Activated CD4-positive, alpha-beta T cell treated with anti-CD3 and anti-CD28 coated beads, Interleukin-2, Interleukin-6, amounts not matched to agents 100 ng/mL and 50 ng/mL, durations not matched to agents 16 hours and 8 hours (primary cell): ENCODE results near the gene ORM2.

Experiments
- DNase-seq: peaks from one replicate; pipeline ENCODE4 v3.0.0-alpha.2; 2020

The ORM2 gene

DNA sequence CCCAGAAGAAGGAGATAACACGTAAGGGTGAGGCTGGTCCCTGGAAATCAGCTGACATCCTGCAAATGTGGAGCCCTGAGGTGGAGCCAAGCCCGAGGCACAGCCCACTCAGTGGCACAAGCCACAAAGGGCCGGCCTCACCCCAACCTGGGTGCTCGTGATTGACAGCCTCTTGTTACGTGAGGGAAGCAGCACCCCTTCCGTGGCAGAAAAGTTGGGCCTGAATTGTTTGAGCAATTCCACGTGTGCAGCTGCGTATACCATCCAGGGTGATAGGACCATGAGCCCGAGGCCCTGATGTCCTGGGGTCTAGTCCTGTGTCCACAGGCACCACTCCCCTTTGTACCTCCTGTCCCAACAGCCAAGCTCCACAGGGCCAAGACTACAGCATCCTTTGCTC lies 4.8 kb downstream of the ORM2 start:
- no peak for DNase-seq

DNA sequence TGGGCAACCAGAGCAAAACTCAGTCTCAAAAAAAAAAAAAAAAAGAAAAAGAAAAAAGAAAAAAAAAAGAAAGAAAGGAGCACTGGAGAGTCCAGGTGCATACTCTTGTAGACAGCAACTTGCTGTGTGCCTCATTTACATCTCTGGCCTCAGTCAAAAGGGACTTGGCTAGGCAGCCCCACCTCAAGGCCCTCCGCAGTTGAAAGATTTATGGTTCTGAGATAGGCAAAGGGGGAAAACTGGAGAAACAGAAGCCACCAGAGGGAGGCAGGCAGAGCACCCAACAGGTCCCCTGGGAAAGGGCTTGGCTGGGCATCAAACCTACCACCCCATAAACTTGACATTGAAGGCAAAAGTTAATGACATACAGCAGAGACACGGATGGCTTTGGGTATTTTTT lies 6.1 kb downstream of the ORM2 start:
- no peak for DNase-seq

DNA sequence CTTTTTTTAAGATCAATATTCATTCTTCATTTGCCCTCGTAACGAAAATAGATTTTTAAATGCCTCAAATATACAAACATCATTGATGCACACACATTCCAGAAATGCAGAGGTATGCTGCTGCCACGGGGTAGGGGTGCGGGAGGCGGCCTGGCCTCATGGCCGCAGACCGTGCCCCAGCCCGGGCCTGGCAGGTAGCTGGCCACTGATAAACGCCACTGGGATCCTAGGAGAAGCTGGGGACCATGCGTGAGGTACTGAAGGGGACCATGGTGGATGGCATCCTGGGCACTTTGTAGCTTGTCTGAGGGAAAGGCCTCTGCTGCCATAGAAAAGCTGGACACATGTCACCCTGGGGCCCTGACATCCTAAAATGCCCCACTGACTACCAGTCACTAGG lies 6.5 kb downstream of the ORM2 start:
- DNase-seq = no peak

DNA sequence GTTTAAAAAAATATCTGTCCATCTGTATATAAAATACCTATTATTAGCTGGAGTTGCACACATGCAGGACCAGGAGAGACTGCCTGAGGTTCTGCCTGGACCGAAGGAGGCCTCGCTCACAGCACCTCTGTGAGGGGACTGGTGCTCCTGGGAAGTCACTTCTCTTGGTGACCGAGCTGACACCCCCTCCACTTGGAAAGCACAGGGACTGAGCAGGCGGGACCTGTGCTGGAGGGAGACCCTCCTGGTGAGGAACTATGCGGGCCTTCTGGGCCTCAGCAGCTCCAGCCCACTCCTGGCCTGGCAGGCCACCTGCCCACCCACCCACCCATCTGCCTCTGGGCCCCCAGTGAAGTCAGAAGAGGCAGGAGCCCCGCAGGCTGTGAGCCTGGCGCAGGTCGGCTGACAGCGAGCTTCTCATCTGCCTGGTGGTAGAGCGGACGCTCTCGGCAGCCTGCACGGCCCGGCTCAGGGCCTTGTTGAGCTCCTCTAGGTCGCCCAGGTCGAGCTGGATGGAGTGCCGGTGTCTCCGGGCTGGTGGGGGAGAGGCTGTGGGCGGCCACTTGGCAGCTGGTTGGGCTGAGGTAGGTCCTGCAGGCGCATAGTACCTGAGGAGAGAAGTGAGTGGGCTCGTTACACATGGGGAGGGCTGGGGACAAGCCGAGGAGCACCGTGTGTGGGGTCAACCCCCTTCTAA lies 7.2 kb downstream of the ORM2 start:
- DNase-seq = no peak

- DNase-seq = no peak
These were observed 8.5 kb downstream of the ORM2 start for GRCh38 chr9:114338187-114338586.

DNA sequence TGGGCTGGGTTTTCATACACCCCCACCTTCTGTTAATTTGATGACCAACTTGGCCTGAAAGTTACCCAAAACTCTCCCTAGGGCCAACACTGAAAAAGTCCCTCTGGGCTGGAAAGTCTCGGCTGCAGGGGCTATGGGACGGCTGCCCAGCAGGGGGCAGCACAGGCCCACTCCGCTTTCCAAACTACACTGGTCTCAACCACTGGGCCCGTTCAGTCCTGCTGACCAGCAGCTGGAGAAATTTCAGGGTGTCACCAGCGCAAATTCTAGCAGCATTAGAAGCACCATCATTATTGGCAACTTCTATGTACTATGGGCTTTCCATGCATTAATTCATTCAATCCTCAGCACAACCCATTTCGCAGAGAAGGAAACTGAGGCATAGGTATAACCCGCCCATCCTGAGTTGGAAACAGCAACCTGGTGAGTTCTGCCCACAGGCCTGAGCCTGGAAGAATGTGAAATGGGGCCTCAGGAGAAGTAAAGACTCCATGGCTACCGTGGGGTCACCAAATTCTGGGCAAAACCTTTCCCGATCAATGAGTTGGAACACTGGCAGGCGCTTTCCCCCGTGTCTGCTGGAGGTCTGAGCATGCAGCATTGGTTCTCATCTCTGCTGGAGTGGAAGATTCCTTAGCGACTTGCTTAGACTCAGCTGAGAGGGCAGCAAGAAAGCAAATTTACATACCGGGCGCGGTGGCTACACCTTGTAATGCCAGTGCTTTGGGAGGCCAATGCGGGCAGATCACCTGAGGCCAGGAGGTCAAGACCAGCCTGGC lies 9.7 kb downstream of the ORM2 start:
- DNase-seq = peak; percentile 63

- no peak for DNase-seq
These were observed 11.6 kb downstream of the ORM2 start for GRCh38 chr9:114341152-114341830.

- no peak for DNase-seq
These were observed 12.3 kb downstream of the ORM2 start for GRCh38 chr9:114341991-114342390.

GRCh38 chr9:114342755-114343440 lies 13.2 kb downstream of the ORM2 start:
- DNase-seq = no peak

- DNase-seq = no peak
These were observed 14.0 kb downstream of the ORM2 start for GRCh38 chr9:114343471-114344187.

DNA sequence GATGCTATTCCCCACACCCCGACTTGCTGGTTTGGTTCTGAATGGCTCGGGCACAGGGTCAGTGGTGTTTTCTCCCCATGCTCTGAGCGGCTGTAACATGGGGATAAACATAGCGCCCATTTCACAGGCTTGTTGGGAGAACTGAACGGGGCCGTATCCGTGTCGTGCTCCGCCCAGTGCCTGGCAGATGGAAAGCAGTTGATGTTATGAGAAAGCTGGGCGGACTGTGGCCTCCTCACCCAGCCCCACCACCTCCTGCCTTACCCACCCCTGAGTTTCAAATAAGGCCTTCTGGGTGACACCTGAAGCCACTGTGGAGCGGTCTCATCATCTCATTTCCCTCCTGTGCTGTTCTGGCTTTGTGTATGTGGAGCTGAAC lies 14.5 kb downstream of the ORM2 start:
- DNase-seq = no peak

- DNase-seq = no peak
These were observed 15.0 kb downstream of the ORM2 start for GRCh38 chr9:114344692-114345091.

DNA sequence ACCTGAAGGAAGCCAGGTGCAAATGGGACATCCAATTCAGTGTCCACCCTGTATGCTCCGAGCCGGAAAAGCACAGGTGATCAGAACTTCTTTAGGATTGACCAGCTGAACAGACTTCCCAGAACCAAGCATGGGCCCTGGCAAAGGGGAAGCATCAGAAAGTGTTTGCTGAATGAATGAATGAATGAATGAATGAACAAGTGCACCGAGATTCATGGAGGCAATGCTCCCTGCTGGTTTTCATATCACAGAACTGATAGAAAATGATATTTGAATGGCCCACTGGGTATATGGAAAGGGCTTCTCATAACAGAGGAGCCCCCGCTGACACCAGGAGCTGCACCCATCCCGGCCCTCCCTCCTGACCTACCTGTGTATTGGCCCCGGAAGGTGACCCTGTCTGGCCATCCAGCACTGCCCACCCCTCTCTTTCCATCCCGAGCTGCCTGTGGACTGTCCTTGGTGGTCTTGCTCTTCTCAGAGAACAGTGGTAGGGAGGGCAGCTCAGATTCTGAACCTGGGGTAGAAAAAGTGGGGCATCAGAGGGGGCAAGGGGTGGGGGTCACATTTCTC lies 15.9 kb downstream of the ORM2 start:
- no peak for DNase-seq

GRCh38 chr9:114346146-114346545 lies 16.5 kb downstream of the ORM2 start:
- no peak for DNase-seq

DNA sequence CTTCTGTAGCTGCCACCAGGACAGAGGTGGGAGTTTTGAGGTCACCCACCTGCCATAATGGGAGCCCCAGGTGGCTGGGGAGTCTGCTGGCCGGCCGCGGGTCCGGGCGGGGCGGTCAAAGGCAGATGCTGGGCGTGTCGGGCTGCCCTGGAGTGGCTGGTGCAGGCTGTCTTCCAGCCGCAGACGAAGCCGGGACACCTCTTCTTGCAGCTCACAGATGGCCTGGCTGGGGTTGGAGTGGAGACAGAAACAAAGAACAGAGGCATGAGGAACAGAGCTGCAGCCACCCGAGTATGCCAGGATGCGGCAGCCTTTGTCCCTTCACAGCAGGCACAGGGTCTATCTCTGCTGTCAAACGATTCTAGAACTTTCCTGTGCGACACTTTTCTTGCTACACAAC lies 18.0 kb downstream of the ORM2 start:
- no peak for DNase-seq

DNA sequence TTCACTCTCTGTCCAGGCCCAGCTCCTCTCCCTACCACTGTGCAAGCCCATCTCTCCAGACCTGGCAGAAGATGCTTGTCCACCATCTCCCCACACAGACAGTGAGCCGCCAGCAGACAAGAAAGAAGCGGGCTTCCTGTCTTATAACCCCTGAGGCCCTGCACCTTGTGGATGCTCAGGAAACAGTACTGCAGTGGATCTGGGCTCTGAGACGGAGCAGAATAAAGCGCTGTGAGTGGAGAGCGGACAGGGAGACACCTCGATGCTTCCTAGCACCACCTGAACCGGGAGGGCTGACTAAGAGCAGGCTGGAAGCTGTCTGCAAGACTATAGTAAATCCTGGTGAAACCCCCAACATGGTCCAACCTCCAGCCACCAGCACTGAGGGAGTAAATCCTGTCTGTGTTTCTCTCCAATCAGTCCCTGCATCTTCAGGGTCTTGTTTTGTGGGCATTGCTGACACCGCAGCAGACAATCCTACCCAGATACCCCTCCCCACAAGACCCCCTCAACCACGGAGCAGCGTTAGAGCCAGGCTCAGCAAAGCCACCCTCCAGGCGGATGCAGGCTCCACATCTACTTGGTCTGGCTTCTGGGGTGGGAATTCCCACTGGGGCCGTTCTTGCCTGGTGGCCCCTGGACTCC lies 18.7 kb downstream of the ORM2 start:
- no peak for DNase-seq

- peak; percentile 92 for DNase-seq
These were observed 19.3 kb downstream of the ORM2 start for GRCh38 chr9:114348906-114349482.

- no peak for DNase-seq
These were observed 20.2 kb downstream of the ORM2 start for GRCh38 chr9:114349713-114350480.

DNA sequence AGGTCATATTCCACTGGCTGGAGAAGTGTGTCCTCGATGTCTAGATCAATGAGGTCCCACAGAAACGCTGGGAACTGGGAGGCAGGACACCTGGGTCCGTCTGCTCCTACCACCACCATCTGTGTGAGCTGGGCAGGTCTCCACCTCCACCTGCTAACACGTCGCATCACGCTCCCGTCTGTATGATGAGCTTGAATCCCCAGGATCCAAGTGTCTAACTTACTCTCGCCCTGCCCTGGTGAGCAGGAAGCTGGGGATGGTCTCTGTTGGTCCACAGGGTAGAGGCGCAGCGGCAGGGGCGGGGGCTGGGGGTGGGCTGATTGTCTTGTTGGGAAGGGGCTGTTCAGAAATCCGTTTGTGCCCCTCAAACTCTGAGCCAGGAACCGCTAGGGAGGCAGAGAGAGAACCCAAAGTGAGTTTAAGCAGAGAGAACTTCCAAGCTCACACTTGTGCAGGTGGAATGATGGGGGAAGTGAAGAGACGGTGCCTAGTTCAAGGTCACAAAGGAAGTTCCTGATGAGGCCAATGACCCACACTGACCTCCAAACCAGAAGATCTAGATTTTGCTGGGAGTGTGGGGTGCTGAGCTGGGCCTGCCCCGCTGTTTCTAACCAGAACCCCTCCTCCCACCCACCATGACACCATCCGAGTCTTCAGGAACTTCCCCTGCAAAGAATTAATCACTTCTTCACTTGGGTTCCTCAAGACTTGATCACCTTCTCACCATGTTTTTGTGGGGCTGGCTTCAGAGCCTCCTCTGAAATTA lies 21.1 kb downstream of the ORM2 start:
- no peak for DNase-seq

- DNase-seq = no peak
These were observed 22.3 kb downstream of the ORM2 start for GRCh38 chr9:114351932-114352331.
